Posterior cingulate gyrus (tissue), 11 donors: Measurements from ENCODE around the gene GLI1.

ENCODE experiments used
- DNase-seq, 10 donors: peaks; one replicate each; pipeline versions ENCODE4 v3.0.0 to v3.0.0-alpha.2; 2020 to 2021; ENCODE audit warnings: mixed read lengths in 3 of 10
- intact Hi-C: fragments of 100-400 bp; cut with DNase I; formaldehyde crosslinking; loops from one replicate; pipeline ENCODE4 v1.15.1; 2023

GLI1 gene

DNA sequence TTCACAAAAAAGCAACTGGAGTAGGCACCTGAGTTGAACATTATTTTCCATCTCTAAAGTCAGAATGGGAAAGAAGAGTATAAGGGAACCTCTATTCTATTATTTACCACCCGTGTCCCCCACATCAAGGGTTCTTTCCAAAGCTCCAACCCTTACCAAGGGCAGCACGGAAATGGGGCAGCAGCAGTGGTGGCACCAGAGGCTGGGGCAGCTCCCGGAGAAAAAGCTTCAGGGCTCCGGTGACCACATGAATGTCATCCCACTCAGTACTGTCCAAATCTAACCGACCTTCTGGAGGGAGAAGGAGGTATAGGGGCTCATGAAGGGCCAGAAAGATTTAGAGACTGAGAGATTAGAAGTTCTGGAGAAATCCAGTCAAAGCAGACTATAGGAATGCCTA lies 14.3 kb downstream of the GLI1 start:
- intact Hi-C loops = no loop called here
- peak in 2 of 10 donors; percentile 8 to 59 for DNase-seq

GRCh38 chr12:57474430-57474829 lies 14.8 kb downstream of the GLI1 start:
- DNase-seq = peak in 2 of 10 donors; percentile 55 to 60
- intact Hi-C loops = no loop called here

DNA sequence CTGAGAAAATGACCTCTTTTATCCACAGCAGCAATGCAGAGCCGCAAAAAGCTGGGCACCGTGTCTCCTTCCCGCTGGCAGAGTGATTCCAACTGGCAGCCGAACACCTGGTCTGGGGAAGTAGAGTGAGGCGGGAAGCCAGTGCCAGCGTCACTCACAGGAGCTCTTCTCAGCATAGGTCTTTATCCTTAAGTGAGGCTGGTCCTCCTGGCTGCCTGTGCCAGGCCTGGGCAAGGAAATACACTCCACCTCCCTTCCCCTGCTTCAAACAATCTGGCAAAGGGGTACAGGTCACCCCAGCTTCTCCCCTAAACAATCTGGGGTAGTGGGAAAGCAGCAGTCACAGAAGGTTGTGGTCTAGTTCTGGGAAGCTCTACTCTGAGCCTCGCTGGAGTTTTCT lies 15.3 kb downstream of the GLI1 start:
- intact Hi-C loops = no loop called here
- DNase-seq = peak in 2 of 10 donors; percentile 53 to 66

DNA sequence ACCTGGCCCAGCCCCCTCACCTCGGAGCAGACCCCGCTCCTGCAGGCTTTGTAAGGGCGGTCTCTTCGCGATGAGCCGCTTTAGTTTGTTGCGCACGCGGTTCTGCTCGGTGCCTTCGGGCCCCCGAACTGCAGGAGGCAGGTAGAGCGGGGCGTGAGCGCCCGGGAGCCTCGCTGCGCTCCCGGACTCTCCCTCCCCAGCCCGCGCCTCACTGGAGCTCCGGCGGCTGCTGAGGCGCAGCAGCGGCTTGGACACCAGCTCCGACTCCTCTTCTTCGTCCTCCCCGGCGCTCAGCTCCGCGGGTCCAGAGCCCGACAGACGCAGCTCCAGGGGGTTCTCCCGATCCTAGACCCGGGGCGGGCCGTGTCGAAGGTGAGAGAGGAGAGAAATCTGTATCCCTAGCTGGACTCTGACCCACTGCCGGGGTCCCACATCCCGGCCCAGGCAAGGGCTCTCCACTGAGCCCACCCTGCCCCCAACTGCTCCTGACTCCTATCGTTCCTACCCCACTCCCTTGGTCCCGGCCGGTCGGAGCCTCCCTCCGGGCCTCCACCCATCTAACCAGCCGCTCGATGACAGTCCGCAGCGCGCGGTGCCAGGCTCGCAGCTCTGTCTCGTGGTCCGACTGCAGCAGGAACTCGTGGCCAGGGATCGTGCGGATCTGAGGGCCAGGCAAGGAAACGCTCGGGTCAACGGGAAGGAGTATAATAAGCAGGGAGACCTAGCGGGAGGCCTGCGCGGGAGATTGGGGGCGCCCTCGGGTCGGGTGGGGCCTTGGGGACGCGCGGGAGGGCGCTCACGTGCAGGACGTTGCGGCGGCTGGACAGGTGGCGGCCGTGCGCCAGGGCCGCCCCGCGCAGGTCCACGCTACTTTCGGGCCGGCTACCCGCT lies 15.9 kb downstream of the GLI1 start:
- peak in 3 of 10 donors; percentile 34 to 89 (median 77) for DNase-seq
- intact Hi-C loops = no loop called here

DNA sequence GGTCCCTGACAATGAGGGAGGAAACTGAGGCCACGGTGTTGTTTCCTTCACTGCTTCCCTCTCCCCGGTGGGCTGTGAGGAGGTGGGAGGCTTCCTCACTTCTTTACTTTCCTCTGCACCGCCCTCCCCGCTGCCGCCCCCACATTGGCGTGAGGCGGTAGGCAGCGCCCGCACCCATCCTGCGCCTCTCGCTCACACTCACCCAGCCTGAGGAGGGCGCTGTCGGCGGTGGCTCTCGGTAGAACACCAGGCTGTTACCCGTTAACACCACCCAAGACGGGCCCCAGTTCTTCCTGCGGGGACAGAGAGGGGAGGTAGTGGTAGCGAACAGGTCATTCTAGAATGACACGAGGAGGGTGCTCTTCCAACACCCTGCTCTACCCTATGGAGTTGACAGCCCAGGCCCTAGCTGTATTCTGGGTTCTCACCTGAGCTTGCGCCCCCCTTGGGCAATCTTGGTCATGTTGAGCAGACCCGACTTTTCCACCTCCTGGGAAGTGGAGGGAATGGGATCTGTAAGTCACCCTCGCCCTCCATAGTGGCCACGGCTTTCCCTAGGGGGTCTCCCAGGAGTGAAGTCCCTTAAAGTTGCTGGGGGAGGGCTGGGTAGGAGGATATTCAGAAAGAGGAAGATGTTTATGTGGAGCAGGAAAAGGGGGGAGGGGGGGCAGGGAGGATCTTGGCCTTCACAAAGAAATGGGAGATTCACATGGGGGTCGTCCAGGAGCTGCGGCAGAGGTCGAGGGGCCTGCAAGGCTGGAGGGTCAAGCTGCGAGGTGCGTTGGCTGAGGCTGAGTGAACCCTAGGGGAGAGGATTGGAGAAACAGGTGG lies 16.8 kb downstream of the GLI1 start:
- peak in 2 of 10 donors; percentile 65 to 80 for DNase-seq
- intact Hi-C loops = no loop called here

GRCh38 chr12:57476993-57477709 lies 17.6 kb downstream of the GLI1 start:
- DNase-seq = peak in 2 of 10 donors; percentile 53 to 75
- intact Hi-C loops = no loop called here

- peak in 2 of 10 donors; percentile 72 to 91 for DNase-seq
Observed at GRCh38 chr12:57477710-57478681, 18.4 kb downstream of the GLI1 start.

GRCh38 chr12:57479043-57479375 lies 19.4 kb downstream of the GLI1 start:
- peak in 1 of 10 donors; percentile 63 for DNase-seq
- intact Hi-C loops = no loop called here

More at GRCh38 chr12:57477710-57478681, 18.4 kb downstream of the GLI1 start:
- intact Hi-C loops = no loop called here

- peak in 2 of 10 donors; percentile 54 to 70 for DNase-seq
- intact Hi-C loops = no loop called here
Observed at GRCh38 chr12:57479376-57480115, 20.0 kb downstream of the GLI1 start, which contains the start of gene ARHGAP9. Gene ARHGAP9, minus strand, starts transcription at chr12:57479866. Its CDS starts 460 bp downstream, at chr12:57479406.

DNA sequence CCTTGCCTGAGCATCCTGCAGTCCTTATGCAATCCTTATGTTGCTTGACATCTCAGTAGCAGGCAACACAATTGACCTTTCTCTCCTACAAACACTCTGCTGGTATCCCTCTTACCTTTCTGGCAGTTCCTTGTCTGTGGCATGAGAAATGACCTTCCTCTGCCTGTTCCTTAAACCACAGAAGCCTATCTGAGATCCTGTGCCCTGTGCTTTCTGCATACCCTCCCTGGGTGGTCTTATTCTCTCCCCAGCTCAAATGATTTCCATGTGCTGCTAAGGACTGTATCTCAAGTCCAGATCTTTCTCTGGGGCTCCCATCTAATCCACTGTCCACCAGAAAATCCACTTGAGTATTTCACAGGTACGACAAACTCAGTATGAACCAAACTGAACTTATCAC lies 22.1 kb downstream of the GLI1 start:
- no peak for DNase-seq
- intact Hi-C loops = no loop called here

- intact Hi-C loops = no loop called here
- peak in 1 of 10 donors; percentile 6 for DNase-seq
Observed at GRCh38 chr12:57483466-57483865, 23.9 kb downstream of the GLI1 start.

- DNase-seq = no peak
- intact Hi-C loops = no loop called here
Observed at GRCh38 chr12:57485695-57486094, 26.1 kb downstream of the GLI1 start.

- intact Hi-C loops = no loop called here
- peak in 1 of 10 donors; percentile 58 for DNase-seq
Observed at GRCh38 chr12:57487055-57487596, 27.5 kb downstream of the GLI1 start.

DNA sequence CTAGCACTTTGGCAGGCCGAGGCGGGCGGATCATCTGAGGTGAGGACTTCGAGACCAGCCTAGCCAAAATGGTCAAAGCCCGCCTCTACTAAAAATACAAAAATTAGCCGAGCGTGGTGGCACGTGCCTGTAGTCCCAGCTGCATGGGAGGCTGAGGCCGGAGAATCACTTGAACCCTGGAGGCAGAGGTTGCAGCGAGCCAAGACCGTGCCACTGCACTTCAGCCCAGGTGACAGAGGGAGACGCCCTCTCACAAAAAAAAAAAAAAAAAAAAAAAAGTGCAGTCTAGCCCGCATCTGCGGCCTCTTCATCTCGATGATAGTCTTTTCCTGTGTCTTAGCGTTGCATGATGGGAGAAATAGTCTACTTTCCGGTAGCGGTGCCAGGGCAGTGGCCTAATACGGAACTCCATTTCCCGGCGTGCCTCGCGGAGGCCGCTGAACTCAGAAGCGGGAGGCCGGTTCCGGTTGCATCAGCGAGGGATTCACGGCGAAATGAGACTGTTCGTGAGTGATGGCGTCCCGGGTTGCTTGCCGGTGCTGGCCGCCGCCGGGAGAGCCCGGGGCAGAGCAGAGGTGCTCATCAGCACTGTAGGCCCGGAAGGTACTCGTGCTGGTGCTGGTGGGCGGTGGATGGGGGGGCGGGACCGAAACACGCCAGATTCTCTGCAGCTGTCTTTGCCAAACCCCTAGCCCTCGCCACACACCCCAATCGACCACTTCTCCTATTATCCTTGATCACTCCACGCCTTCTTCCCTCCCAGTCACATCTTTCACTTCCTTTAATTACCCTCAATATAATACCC lies 28.2 kb downstream of the GLI1 start, which contains the start of gene MARS1:
MARS1 (plus strand) TSS at position 472 of the 805 bp plus-strand sequence; CDS start at position 495, 23 bp downstream.
- intact Hi-C loops = loop anchor here (2.0 kb wide), 2 partner anchors 29 to 31 kb away; partner anchors contain the start of gene GLI1

GRCh38 chr12:57488402-57489156 lies 29.0 kb downstream of the GLI1 start:
- DNase-seq = peak in 1 of 10 donors; percentile 42
- intact Hi-C loops = loop anchor here (2.0 kb wide), 2 partner anchors 30 kb away; partner anchors contain the start of gene GLI1

More for the DNA sequence above, 28.2 kb downstream of the GLI1 start, which contains the start of gene MARS1:
- peak; percentile 93 to 99 (median 96) for DNase-seq

DNA sequence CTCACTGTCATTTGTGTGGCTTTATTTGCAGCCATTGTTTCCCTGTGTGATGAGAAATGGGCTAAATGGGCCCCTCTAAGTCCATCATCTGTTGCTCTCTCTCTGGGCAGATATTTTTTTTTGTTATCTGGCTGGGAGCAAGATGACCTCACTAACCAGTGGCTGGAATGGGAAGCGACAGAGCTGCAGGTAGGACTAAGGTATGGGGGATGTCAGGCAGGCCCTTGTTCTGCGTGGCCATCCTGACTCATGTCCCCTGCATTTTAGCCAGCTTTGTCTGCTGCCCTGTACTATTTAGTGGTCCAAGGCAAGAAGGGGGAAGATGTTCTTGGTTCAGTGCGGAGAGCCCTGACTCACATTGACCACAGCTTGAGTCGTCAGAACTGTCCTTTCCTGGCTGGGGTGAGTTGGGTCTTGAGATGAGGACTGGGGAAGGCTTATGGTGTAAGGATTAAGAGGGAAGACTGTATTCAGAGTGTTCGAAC lies 29.6 kb downstream of the GLI1 start:
- intact Hi-C loops = loop anchor here (2.0 kb wide), 2 partner anchors 30 kb away; partner anchors contain the start of gene GLI1

More for the DNA sequence above, 29.6 kb downstream of the GLI1 start:
- peak in 1 of 10 donors; percentile 14 for DNase-seq
